ENCODE measurements around the gene FBXW4. TPM values are rescaled to one million over a fixed set of nuclear protein-coding genes. Genes with fewer than 3 reads are reported as not detected.
"Not testable (repeated sequence)": the region's sequence is repeated elsewhere in the genome, so short reads cannot be mapped to it uniquely, and the experiment has no call there.

FBXW4 gene
- total and polyA plus RNA-seq, 5 donors from 2014 or later, result 3.5 to 70.9 (median 5.9) TPM

GRCh38 chr10:101643546-101643945, 51.4 kb downstream of the FBXW4 start:
- H3K27me3 Mint-ChIP-seq, result no peaks in the 10 kb centered on the region
- Histone ChIP-seq H3K4me1 (ENCODE audit: control insufficient read depth, insufficient read depth, low read length, poor library complexity, severe bottlenecking) (no peaks in the 10 kb centered on the region), H3K27me3 (ENCODE audit: control insufficient read depth, insufficient read depth, low read length) (no peaks in the 10 kb centered on the region), H3K4me3 (ENCODE audit: low read depth, low read length) (no peak overlapping the region), H3K36me3 (ENCODE audit: control insufficient read depth, insufficient read depth, low read length) (peaks cover 42% of the 10 kb centered on the region), H3K9me3 (ENCODE audit: control insufficient read depth in 2 of 2, low read length in 2 of 2) (no peaks in the 10 kb centered on the region), H3K27ac (ENCODE audit: insufficient read depth, low read length, poor library complexity, severe bottlenecking) (no peak overlapping the region)
- H3K36me3 Mint-ChIP-seq, result peaks cover 31% of the 10 kb centered on the region
- no peak overlapping the region for H3K4me3 Mint-ChIP-seq
- ATAC-seq (ENCODE audit: low read depth in 2 of 2), result no peak
- H3K27ac Mint-ChIP-seq, result no peak overlapping the region
- peaks cover 5 to 47% (median 16%) of the 10 kb centered on the region in 4 donors for H3K4me1 Mint-ChIP-seq
- no peaks in the 10 kb centered on the region for H3K9me3 Mint-ChIP-seq
- no peak for DNase-seq

- peaks cover 2 to 41% (median 14%) of the 10 kb centered on the region in 4 donors for H3K4me1 Mint-ChIP-seq
Measured at GRCh38 chr10:101639141-101639900, 55.6 kb downstream of the FBXW4 start.

GRCh38 chr10:101633510-101633909, 61.5 kb downstream of the FBXW4 start:
- DNase-seq; H3K27me3 Mint-ChIP-seq; H3K9me3 ChIP-seq (ENCODE audit: control insufficient read depth in 2 of 2, low read length in 2 of 2); ATAC-seq (ENCODE audit: low read depth in 2 of 2); H3K4me3 Mint-ChIP-seq; H3K4me1 ChIP-seq (ENCODE audit: control insufficient read depth, insufficient read depth, low read length, poor library complexity, severe bottlenecking); H3K4me3 ChIP-seq (ENCODE audit: low read depth, low read length); H3K27ac Mint-ChIP-seq; H3K27me3 ChIP-seq (ENCODE audit: control insufficient read depth, insufficient read depth, low read length); H3K9me3 Mint-ChIP-seq; H3K27ac ChIP-seq (ENCODE audit: insufficient read depth, low read length, poor library complexity, severe bottlenecking): not testable (repeated sequence)
- H3K36me3 Mint-ChIP-seq, result peaks cover 14% of the 10 kb centered on the region
- peaks cover 10 to 22% (median 16%) of the 10 kb centered on the region in 4 donors for H3K4me1 Mint-ChIP-seq
- H3K36me3 ChIP-seq (ENCODE audit: control insufficient read depth, insufficient read depth, low read length), result peaks cover 27% of the 10 kb centered on the region

More at GRCh38 chr10:101639141-101639900, 55.6 kb downstream of the FBXW4 start:
- Histone ChIP-seq H3K36me3 (ENCODE audit: control insufficient read depth, insufficient read depth, low read length) (peaks cover 21% of the 10 kb centered on the region), H3K4me3 (ENCODE audit: low read depth, low read length) (no peak overlapping the region), H3K4me1 (ENCODE audit: control insufficient read depth, insufficient read depth, low read length, poor library complexity, severe bottlenecking) (no peaks in the 10 kb centered on the region), H3K27me3 (ENCODE audit: control insufficient read depth, insufficient read depth, low read length) (no peaks in the 10 kb centered on the region), H3K27ac (ENCODE audit: insufficient read depth, low read length, poor library complexity, severe bottlenecking) (no peak overlapping the region), H3K9me3 (ENCODE audit: control insufficient read depth in 2 of 2, low read length in 2 of 2) (no peaks in the 10 kb centered on the region)
- ATAC-seq (ENCODE audit: low read depth in 2 of 2) (no peak), DNase-seq (no peak)
- H3K9me3 Mint-ChIP-seq, result no peaks in the 10 kb centered on the region
- no peak overlapping the region for H3K4me3 Mint-ChIP-seq
- no peaks in the 10 kb centered on the region for H3K27me3 Mint-ChIP-seq
- peaks cover 31% of the 10 kb centered on the region for H3K36me3 Mint-ChIP-seq
- peak overlapping the region in 2 of 3 donors; percentile 13 to 30 for H3K27ac Mint-ChIP-seq

GRCh38 chr10:101631821-101632475, 63.0 kb downstream of the FBXW4 start:
- Histone ChIP-seq H3K36me3 (ENCODE audit: control insufficient read depth, insufficient read depth, low read length) (peaks cover 34% of the 10 kb centered on the region), H3K27me3 (ENCODE audit: control insufficient read depth, insufficient read depth, low read length) (no peaks in the 10 kb centered on the region), H3K27ac (ENCODE audit: insufficient read depth, low read length, poor library complexity, severe bottlenecking) (no peak overlapping the region), H3K9me3 (ENCODE audit: control insufficient read depth in 2 of 2, low read length in 2 of 2) (no peaks in the 10 kb centered on the region), H3K4me1 (ENCODE audit: control insufficient read depth, insufficient read depth, low read length, poor library complexity, severe bottlenecking) (no peaks in the 10 kb centered on the region), H3K4me3 (ENCODE audit: low read depth, low read length) (no peak overlapping the region)
- no peak for DNase-seq
- H3K4me3 Mint-ChIP-seq, result no peak overlapping the region
- H3K36me3 Mint-ChIP-seq, result peaks cover 16% of the 10 kb centered on the region
- H3K4me1 Mint-ChIP-seq, result peaks cover 6 to 28% (median 19%) of the 10 kb centered on the region in 4 donors
- H3K9me3 Mint-ChIP-seq, result no peaks in the 10 kb centered on the region
- H3K27ac Mint-ChIP-seq, result no peak overlapping the region
- no peak for ATAC-seq (ENCODE audit: low read depth in 2 of 2)
- no peaks in the 10 kb centered on the region for H3K27me3 Mint-ChIP-seq

- no peak overlapping the region for H3K4me3 ChIP-seq (ENCODE audit: low read depth, low read length)
- DNase-seq (no peak), ATAC-seq (ENCODE audit: low read depth in 2 of 2) (no peak)
- H3K4me1 ChIP-seq (ENCODE audit: control insufficient read depth, insufficient read depth, low read length, poor library complexity, severe bottlenecking), result no peaks in the 10 kb centered on the region
- H3K4me1 Mint-ChIP-seq, result peaks cover 6 to 29% (median 19%) of the 10 kb centered on the region in 4 donors
- H3K36me3 Mint-ChIP-seq, result peaks cover 18% of the 10 kb centered on the region
- no peak overlapping the region for H3K4me3 Mint-ChIP-seq
- no peak overlapping the region for H3K27ac Mint-ChIP-seq
- no peaks in the 10 kb centered on the region for H3K9me3 Mint-ChIP-seq
- no peak overlapping the region for H3K27ac ChIP-seq (ENCODE audit: insufficient read depth, low read length, poor library complexity, severe bottlenecking)
- peaks cover 37% of the 10 kb centered on the region for H3K36me3 ChIP-seq (ENCODE audit: control insufficient read depth, insufficient read depth, low read length)
- H3K27me3 Mint-ChIP-seq, result no peaks in the 10 kb centered on the region
- no peaks in the 10 kb centered on the region for H3K27me3 ChIP-seq (ENCODE audit: control insufficient read depth, insufficient read depth, low read length)
- H3K9me3 ChIP-seq (ENCODE audit: control insufficient read depth in 2 of 2, low read length in 2 of 2), result no peaks in the 10 kb centered on the region
Measured at GRCh38 chr10:101630633-101630920, 64.4 kb downstream of the FBXW4 start.

- Mint-ChIP-seq H3K36me3 (peaks cover 24% of the 10 kb centered on the region), H3K27ac (no peak overlapping the region)
- H3K36me3 ChIP-seq (ENCODE audit: control insufficient read depth, insufficient read depth, low read length), result peaks cover 39% of the 10 kb centered on the region
Measured at GRCh38 chr10:101629837-101630632, 64.9 kb downstream of the FBXW4 start.

GRCh38 chr10:101625821-101626412, 69.1 kb downstream of the FBXW4 start:
- no peaks in the 10 kb centered on the region for H3K27me3 ChIP-seq (ENCODE audit: control insufficient read depth, insufficient read depth, low read length)
- no peaks in the 10 kb centered on the region for H3K9me3 Mint-ChIP-seq
- ATAC-seq (ENCODE audit: low read depth in 2 of 2) (no peak), DNase-seq (no peak)
- peak overlapping the region in 2 of 3 donors; percentile 77 for H3K27ac Mint-ChIP-seq
- H3K4me1 ChIP-seq (ENCODE audit: control insufficient read depth, insufficient read depth, low read length, poor library complexity, severe bottlenecking), result no peaks in the 10 kb centered on the region
- H3K9me3 ChIP-seq (ENCODE audit: control insufficient read depth in 2 of 2, low read length in 2 of 2), result no peaks in the 10 kb centered on the region
- no peak overlapping the region for H3K27ac ChIP-seq (ENCODE audit: insufficient read depth, low read length, poor library complexity, severe bottlenecking)
- H3K4me3 ChIP-seq (ENCODE audit: low read depth, low read length), result no peak overlapping the region
- peaks cover 70% of the 10 kb centered on the region for H3K36me3 ChIP-seq (ENCODE audit: control insufficient read depth, insufficient read depth, low read length)
- peaks cover 47% of the 10 kb centered on the region for H3K36me3 Mint-ChIP-seq
- no peaks in the 10 kb centered on the region for H3K27me3 Mint-ChIP-seq
- peaks cover 0 to 22% (median 9%) of the 10 kb centered on the region in 4 donors for H3K4me1 Mint-ChIP-seq
- no peak overlapping the region for H3K4me3 Mint-ChIP-seq

More at GRCh38 chr10:101629837-101630632, 64.9 kb downstream of the FBXW4 start:
- H3K4me1 ChIP-seq (ENCODE audit: control insufficient read depth, insufficient read depth, low read length, poor library complexity, severe bottlenecking), result no peaks in the 10 kb centered on the region
- H3K4me1 Mint-ChIP-seq, result peaks cover 6 to 31% (median 19%) of the 10 kb centered on the region in 4 donors
- H3K27me3 ChIP-seq (ENCODE audit: control insufficient read depth, insufficient read depth, low read length), result no peaks in the 10 kb centered on the region
- ATAC-seq (ENCODE audit: low read depth in 2 of 2) (no peak), DNase-seq (no peak)
- no peak overlapping the region for H3K27ac ChIP-seq (ENCODE audit: insufficient read depth, low read length, poor library complexity, severe bottlenecking)
- H3K9me3 Mint-ChIP-seq, result no peaks in the 10 kb centered on the region
- H3K9me3 ChIP-seq (ENCODE audit: control insufficient read depth in 2 of 2, low read length in 2 of 2), result no peaks in the 10 kb centered on the region
- H3K4me3 ChIP-seq (ENCODE audit: low read depth, low read length), result no peak overlapping the region
- H3K4me3 Mint-ChIP-seq, result peak overlapping the region in 1 of 4 donors; percentile 79
- no peaks in the 10 kb centered on the region for H3K27me3 Mint-ChIP-seq
